Stomach (tissue), 9 donors: ENCODE data around the gene HCN1. TPM values are rescaled to one million over a fixed set of nuclear protein-coding genes. Genes with fewer than 3 reads are reported as not detected.
"Not testable (repeated sequence)": the region's sequence is repeated elsewhere in the genome, so short reads cannot be mapped to it uniquely, and the experiment has no call there.

Experiments
- DNase-seq, 2 donors: peaks; one replicate each; pipeline versions ENCODE4 v3.0.0 to v3.0.0-alpha.2; 2013 to 2019
- H3K27ac ChIP-seq, 5 donors: fragments of 200-600 bp in 4 of 5; sonication (generic) in 4 of 5; one replicate each; pipeline ENCODE4 v1.5.1; 2013 to 2019; ENCODE audit warnings: mild to moderate bottlenecking in 1 of 5, moderate library complexity in 1 of 5
- H3K27me3 ChIP-seq, 3 donors: fragments of 200-600 bp; sonication (generic); one replicate each; pipeline ENCODE4 v1.5.1; 2017 to 2019; ENCODE audit warnings: mixed run types in 1 of 3
- H3K36me3 ChIP-seq, 4 donors: fragments of 200-600 bp; sonication (generic); 1 replicate in 3 of 4; 2 replicates in 1 of 4; pipeline ENCODE4 v1.5.1; 2016 to 2019
- H3K4me1 ChIP-seq, 4 donors: fragments of 200-600 bp; sonication (generic); one replicate each; pipeline ENCODE4 v1.5.1; 2016 to 2019
- H3K4me3 ChIP-seq, 4 donors: fragments of 200-600 bp; sonication (generic) in 3 of 4; one replicate each; pipeline ENCODE4 v1.5.1; 2016 to 2019; ENCODE audit warnings: mild to moderate bottlenecking in 1 of 4
- H3K9me3 ChIP-seq, 4 donors: fragments of 200-600 bp; sonication (generic); one replicate each; pipeline ENCODE4 v1.5.1; 2016 to 2019
- EP300 ChIP-seq: sonication (generic); formaldehyde crosslinking; IDR thresholded peaks from one replicate; pipeline ENCODE4 v1.6.1; 2017; ENCODE audit warnings: antibody characterized with exemption
- POLR2A ChIP-seq, 4 donors: fragments of 450-650 bp; IDR thresholded peaks; one replicate each; pipeline ENCODE4 v1.6.1; 2016; ENCODE audit warnings: antibody characterized with exemption in 4 of 4, control low read depth in 2 of 4, mild to moderate bottlenecking in 1 of 4, moderate library complexity in 1 of 4
- POLR2AphosphoS5 ChIP-seq, 3 donors: sonication (generic); formaldehyde crosslinking; IDR thresholded peaks; one replicate each; pipeline ENCODE4 v1.6.1; 2016; ENCODE audit warnings: antibody characterized with exemption in 3 of 3
- WGBS, 5 donors: extraction: QIAGEN DNeasy Blood & Tissue Kit in 3 of 5; methylation state at CpG; one replicate each; pipeline versions ENCODE4 v1.1.5 to v1.1.7; 2013 to 2018; 5-methylcytosine and 5-hydroxymethylcytosine counted together
- intact Hi-C: fragments of 100-400 bp; cut with DNase I; formaldehyde crosslinking; loops from one replicate; pipeline ENCODE4 v1.15.1; 2023; ENCODE audit warnings: low total_unique reads
- polyA plus RNA-seq, 3 donors: library from polyadenylated mRNA; stranded (reverse); fragments of 200-250 nt; gene quantifications; one replicate each; pipeline ENCODE4 v1.2.3, GENCODE V29; 2013
- total RNA-seq, 5 donors: library from RNA; depleted of rRNA; stranded (reverse); fragments of >200 nt; gene quantifications; one replicate each; pipeline versions ENCODE4 v1.1.0 to v1.2.3, GENCODE V29; 2014 to 2016
- TF ChIP-seq, protein P1 (sequence below), 7 experiments: fragments of 450-650 bp in 4 of 7; fragments of 200-600 bp in 3 of 7; sonication (generic) in 3 of 7; IDR thresholded peaks; one replicate each; pipeline ENCODE4 v1.5.1; 2016 to 2019; ENCODE audit warnings: antibody characterized with exemption in 7 of 7, control low read depth in 2 of 7, mild to moderate bottlenecking in 1 of 7
- donor health status: healthy with polysubstance abuse.
- donor health status: Bipolar disorder and iron deficiency.
- donor health status: healthy.

HCN1 gene
- total and polyA plus RNA-seq, 8 donors: 0.03 to 0.92 (median 0.29) TPM; not detected in 5

DNA sequence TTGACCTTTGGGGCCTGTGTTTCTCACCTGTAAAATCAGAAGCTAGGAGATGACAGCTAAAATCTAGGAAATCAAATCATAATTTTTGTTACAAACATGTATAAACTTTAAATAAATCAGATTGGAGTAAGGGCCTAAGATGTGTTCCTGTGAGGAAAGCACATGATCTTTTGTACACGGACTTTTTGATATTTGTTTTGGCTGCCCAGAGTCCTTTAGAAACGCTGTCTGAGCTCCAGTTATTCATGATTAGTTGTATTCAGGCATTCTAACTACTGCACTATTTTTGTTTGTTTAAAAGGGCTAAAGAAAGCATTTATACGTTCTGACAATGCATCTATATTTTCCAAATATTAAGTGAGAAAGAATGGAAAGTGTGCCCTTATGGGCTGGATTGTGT, 94.8 kb downstream of the HCN1 start:
- intact Hi-C loops: no loop called here
- Histone ChIP-seq H3K9me3 (peaks cover 0 to 14% (median 0%) of the 10 kb centered on the region in 4 donors), H3K27ac (no peak overlapping the region), H3K36me3 (no peaks in the 10 kb centered on the region), H3K27me3 (no peaks in the 10 kb centered on the region), H3K4me1 (no peaks in the 10 kb centered on the region), H3K4me3 (no peak overlapping the region)
- DNase-seq: no peak
- 45 to 59% (median 51%) methylated on average over 3 of the region's 3 CpGs for WGBS, 5 donors
- no peak for TF ChIP-seq EP300
- TF ChIP-seq POLR2A (IDR thresholded peaks at IDR 0.05): no peak
- TF ChIP-seq, protein P1, sequence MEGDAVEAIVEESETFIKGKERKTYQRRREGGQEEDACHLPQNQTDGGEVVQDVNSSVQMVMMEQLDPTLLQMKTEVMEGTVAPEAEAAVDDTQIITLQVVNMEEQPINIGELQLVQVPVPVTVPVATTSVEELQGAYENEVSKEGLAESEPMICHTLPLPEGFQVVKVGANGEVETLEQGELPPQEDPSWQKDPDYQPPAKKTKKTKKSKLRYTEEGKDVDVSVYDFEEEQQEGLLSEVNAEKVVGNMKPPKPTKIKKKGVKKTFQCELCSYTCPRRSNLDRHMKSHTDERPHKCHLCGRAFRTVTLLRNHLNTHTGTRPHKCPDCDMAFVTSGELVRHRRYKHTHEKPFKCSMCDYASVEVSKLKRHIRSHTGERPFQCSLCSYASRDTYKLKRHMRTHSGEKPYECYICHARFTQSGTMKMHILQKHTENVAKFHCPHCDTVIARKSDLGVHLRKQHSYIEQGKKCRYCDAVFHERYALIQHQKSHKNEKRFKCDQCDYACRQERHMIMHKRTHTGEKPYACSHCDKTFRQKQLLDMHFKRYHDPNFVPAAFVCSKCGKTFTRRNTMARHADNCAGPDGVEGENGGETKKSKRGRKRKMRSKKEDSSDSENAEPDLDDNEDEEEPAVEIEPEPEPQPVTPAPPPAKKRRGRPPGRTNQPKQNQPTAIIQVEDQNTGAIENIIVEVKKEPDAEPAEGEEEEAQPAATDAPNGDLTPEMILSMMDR (IDR thresholded peaks at IDR 0.05): no peak
- no peak for TF ChIP-seq POLR2AphosphoS5 (IDR thresholded peaks at IDR 0.05)

GRCh38 chr5:45596320-45596719, 99.9 kb downstream of the HCN1 start:
- peak in 1 of 2 donors; percentile 5 for DNase-seq
- no peak for TF ChIP-seq POLR2A (IDR thresholded peaks at IDR 0.05)
- TF ChIP-seq, protein P1 (IDR thresholded peaks at IDR 0.05): no peak
- no peak for TF ChIP-seq POLR2AphosphoS5 (IDR thresholded peaks at IDR 0.05)
- no peak for TF ChIP-seq EP300
- no peaks in the 10 kb centered on the region for H3K27me3 ChIP-seq
- H3K36me3 ChIP-seq: no peaks in the 10 kb centered on the region
- intact Hi-C loops: no loop called here
- no peak overlapping the region for H3K4me3 ChIP-seq
- H3K27ac ChIP-seq: no peak overlapping the region
- no peaks in the 10 kb centered on the region for H3K4me1 ChIP-seq
- H3K9me3 ChIP-seq: peaks cover 0 to 16% (median 0%) of the 10 kb centered on the region in 4 donors

DNA sequence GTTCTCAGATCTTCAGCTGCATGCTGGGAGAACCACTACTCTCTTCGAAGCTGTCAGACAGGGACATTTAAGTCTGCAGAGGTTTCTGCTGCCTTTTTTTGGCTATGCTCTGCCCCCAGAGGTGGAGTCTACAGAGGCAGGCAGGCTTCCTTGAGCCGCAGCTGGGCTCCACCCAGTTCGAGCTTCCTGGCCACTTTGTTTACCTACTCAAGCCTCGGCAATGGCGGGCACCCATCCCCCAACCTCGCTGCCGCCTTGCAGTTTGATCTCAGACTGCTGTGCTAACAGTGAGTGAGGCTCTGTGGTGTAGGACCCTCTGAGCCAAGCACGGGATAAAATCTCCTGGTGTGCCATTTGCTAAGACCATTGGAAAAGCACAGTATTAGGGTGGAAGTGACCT, 110.2 kb downstream of the HCN1 start:
- H3K4me3 ChIP-seq, H3K36me3 ChIP-seq, intact Hi-C loops, H3K27me3 ChIP-seq, DNase-seq, H3K27ac ChIP-seq, H3K4me1 ChIP-seq: not testable (repeated sequence)
- WGBS, 5 donors: 74 to 78% (median 76%) methylated on average over 7 to 8 of the region's 8 CpGs
- peaks cover 0 to 32% (median 16%) of the 10 kb centered on the region in 4 donors for H3K9me3 ChIP-seq

- DNase-seq: peak in 1 of 2 donors; percentile 10
- Histone ChIP-seq H3K4me1 (no peaks in the 10 kb centered on the region), H3K4me3 (no peak overlapping the region), H3K36me3 (no peaks in the 10 kb centered on the region), H3K27me3 (no peaks in the 10 kb centered on the region), H3K9me3 (peaks cover 0 to 4% (median 0%) of the 10 kb centered on the region in 4 donors), H3K27ac (no peak overlapping the region)
- intact Hi-C loops: no loop called here
- TF ChIP-seq POLR2A (IDR thresholded peaks at IDR 0.05): no peak
- TF ChIP-seq POLR2AphosphoS5 (IDR thresholded peaks at IDR 0.05): no peak
- no peak for TF ChIP-seq EP300
- TF ChIP-seq, protein P1 (IDR thresholded peaks at IDR 0.05): no peak
- WGBS, 5 donors: 63 to 76% (median 70%) methylated on average over 2 of the region's 2 CpGs
Observed at GRCh38 chr5:45578270-45578669, 117.9 kb downstream of the HCN1 start.

GRCh38 chr5:45568813-45569212, 127.4 kb downstream of the HCN1 start:
- Histone ChIP-seq H3K27ac (no peak overlapping the region), H3K27me3 (no peaks in the 10 kb centered on the region), H3K4me3 (no peak overlapping the region), H3K4me1 (no peaks in the 10 kb centered on the region), H3K36me3 (no peaks in the 10 kb centered on the region), H3K9me3 (peaks cover 0 to 4% (median 3%) of the 10 kb centered on the region in 4 donors)
- WGBS, 5 donors: 0 to 21% (median 5%) methylated on average over 1 of the region's 1 CpG
- DNase-seq: no peak
- TF ChIP-seq, protein P1 (IDR thresholded peaks at IDR 0.05): no peak
- TF ChIP-seq EP300: no peak
- TF ChIP-seq POLR2A (IDR thresholded peaks at IDR 0.05): no peak
- TF ChIP-seq POLR2AphosphoS5 (IDR thresholded peaks at IDR 0.05): no peak
- intact Hi-C loops: no loop called here
